Activated CD8-positive, alpha-beta T cell treated with anti-CD3 and anti-CD28 coated beads for 36 hours (primary cell): ENCODE data around the gene CHODL. TPM values are rescaled to one million over a fixed set of nuclear protein-coding genes. Genes with fewer than 3 reads are reported as not detected.

Source experiments
- ATAC-seq: fragments of 200-7000 bp; cut with Tn5 transposase; one replicate; pipeline ENCODE4 v1.10.0; 2021; ENCODE audit warnings: mild to moderate bottlenecking, moderate library complexity
- CTCF ChIA-PET: fragments of 350-600 bp; sonication (Branson Sonifier 250); formaldehyde crosslinking; loops from one replicate; lab custom pipeline; 2021; ENCODE audit warnings: antibody characterized with exemption; lab: Charles Lee
- POLR2A ChIA-PET: fragments of 350-600 bp; sonication (Branson Sonifier 250); formaldehyde crosslinking; loops from one replicate; lab custom pipeline; 2021; ENCODE audit warnings: antibody characterized with exemption; lab: Charles Lee
- DNase-seq: peaks from one replicate; pipeline ENCODE4 v3.0.0-alpha.2; 2020
- H3K27ac Mint-ChIP-seq: one replicate; pipeline ENCODE4 v1.8.0; 2021; ENCODE audit warnings: mild to moderate bottlenecking, mixed read lengths
- H3K27me3 Mint-ChIP-seq: one replicate; pipeline ENCODE4 v1.8.0; 2021; ENCODE audit warnings: mixed read lengths
- H3K36me3 Mint-ChIP-seq: one replicate; pipeline ENCODE4 v1.8.0; 2021; ENCODE audit warnings: low read depth, mixed read lengths
- H3K4me1 Mint-ChIP-seq: one replicate; pipeline ENCODE4 v1.8.0; 2021; ENCODE audit warnings: low read depth, mixed read lengths
- H3K4me3 Mint-ChIP-seq: one replicate; pipeline ENCODE4 v1.8.0; 2021; ENCODE audit warnings: mild to moderate bottlenecking, moderate library complexity, mixed read lengths
- H3K9me3 Mint-ChIP-seq: one replicate; pipeline ENCODE4 v1.8.0; 2021; ENCODE audit warnings: mixed read lengths
- CTCF ChIP-seq: fragments of 200-600 bp; IDR thresholded peaks from one replicate; pipeline ENCODE4 v1.8.0; 2022; ENCODE audit warnings: antibody characterized with exemption, mild to moderate bottlenecking
- intact Hi-C: fragments of 100-400 bp; cut with micrococcal nuclease; formaldehyde crosslinking; loops from one replicate; pipeline ENCODE4 v1.10.0; 2022
- total RNA-seq, 2 experiments: library from RNA; stranded (reverse); gene quantifications; one replicate each; pipeline ENCODE4 v1.2.3, GENCODE V29; 2021

The CHODL gene
- total RNA-seq, 2 experiments from 2014 or later: not detected

- TF ChIP-seq CTCF: no peak
- no peak overlapping the region for H3K27ac Mint-ChIP-seq
- no peak overlapping the region for H3K4me3 Mint-ChIP-seq
- no peaks in the 10 kb centered on the region for H3K9me3 Mint-ChIP-seq
- POLR2A ChIA-PET: no interaction called here
- no peak for DNase-seq
- no peaks in the 10 kb centered on the region for H3K27me3 Mint-ChIP-seq
- H3K36me3 Mint-ChIP-seq: no peaks in the 10 kb centered on the region
- CTCF ChIA-PET: no interaction called here
- intact Hi-C loops: no loop called here
- no peak for ATAC-seq
- no peaks in the 10 kb centered on the region for H3K4me1 Mint-ChIP-seq
Measured at GRCh38 chr21:18298228-18298627, 53.6 kb downstream of the CHODL start.

Other genes with a start within 250 kb of the CHODL start
- not detected for gene TMPRSS15, start 159.0 kb downstream of the CHODL start, total RNA-seq